Measurements from ENCODE around the gene PMS1. TPM values are rescaled to one million over a fixed set of nuclear protein-coding genes. Genes with fewer than 3 reads are reported as not detected.

The PMS1 gene
- total and polyA plus RNA-seq, 4 donors = 6.8 to 40.3 (median 18.4) TPM

- WGBS, 2 donors = 89 to 92% methylated on average over 3 of the region's 3 CpGs
These were observed 34.2 kb downstream of the PMS1 start for GRCh38 chr2:189818249-189819038.

GRCh38 chr2:189819297-189819704 is 35.1 kb downstream of the PMS1 start:
- ATAC-seq (ENCODE audit: insufficient read depth, low FRiP score) = no peak
- Histone ChIP-seq H3K4me1 (ENCODE audit: control insufficient read depth in 5 of 5, insufficient read depth in 5 of 5, low read length in 5 of 5) (no peaks in the 10 kb centered on the region), H3K9ac (ENCODE audit: insufficient read depth in 1 of 2, low read length in 2 of 2) (no peak overlapping the region), H3K27me3 (ENCODE audit: control insufficient read depth in 3 of 3, insufficient read depth in 3 of 3, low read length in 2 of 3) (no peaks in the 10 kb centered on the region), H3K36me3 (ENCODE audit: control insufficient read depth in 4 of 4, insufficient read depth in 4 of 4, low read length in 4 of 4) (peaks cover 2 to 14% (median 5%) of the 10 kb centered on the region in 4 donors), H3K27ac (ENCODE audit: low read depth in 1 of 2, low read length in 1 of 2) (no peak overlapping the region), H3K9me3 (ENCODE audit: control insufficient read depth in 4 of 4, insufficient read depth in 3 of 4, low read length in 3 of 4) (no peaks in the 10 kb centered on the region), H3K4me3 (no peak overlapping the region)
- no peak for DNase-seq
- WGBS, 2 donors = 98 to 100% methylated on average over 1 of the region's 1 CpG
- no peak for TF ChIP-seq CTCF (IDR thresholded peaks at IDR 0.05; ENCODE audit: control extremely low read depth, extremely low read depth)

More at GRCh38 chr2:189818249-189819038, 34.2 kb downstream of the PMS1 start:
- DNase-seq (no peak), ATAC-seq (ENCODE audit: insufficient read depth, low FRiP score) (no peak)
- peaks cover 2 to 14% (median 5%) of the 10 kb centered on the region in 4 donors for H3K36me3 ChIP-seq (ENCODE audit: control insufficient read depth in 4 of 4, insufficient read depth in 4 of 4, low read length in 4 of 4)
- H3K9ac ChIP-seq (ENCODE audit: insufficient read depth in 1 of 2, low read length in 2 of 2) = no peak overlapping the region
- H3K4me1 ChIP-seq (ENCODE audit: control insufficient read depth in 5 of 5, insufficient read depth in 5 of 5, low read length in 5 of 5) = no peaks in the 10 kb centered on the region
- no peaks in the 10 kb centered on the region for H3K9me3 ChIP-seq (ENCODE audit: control insufficient read depth in 4 of 4, insufficient read depth in 3 of 4, low read length in 3 of 4)
- no peak overlapping the region for H3K27ac ChIP-seq (ENCODE audit: low read depth in 1 of 2, low read length in 1 of 2)
- no peaks in the 10 kb centered on the region for H3K27me3 ChIP-seq (ENCODE audit: control insufficient read depth in 3 of 3, insufficient read depth in 3 of 3, low read length in 2 of 3)
- no peak overlapping the region for H3K4me3 ChIP-seq
- no peak for TF ChIP-seq CTCF (IDR thresholded peaks at IDR 0.05; ENCODE audit: control extremely low read depth, extremely low read depth)

GRCh38 chr2:189821953-189822748 is 37.9 kb downstream of the PMS1 start:
- TF ChIP-seq CTCF (IDR thresholded peaks at IDR 0.05; ENCODE audit: control extremely low read depth, extremely low read depth) = no peak
- H3K9me3 ChIP-seq (ENCODE audit: control insufficient read depth in 4 of 4, insufficient read depth in 3 of 4, low read length in 3 of 4) = no peaks in the 10 kb centered on the region
- H3K27me3 ChIP-seq (ENCODE audit: control insufficient read depth in 3 of 3, insufficient read depth in 3 of 3, low read length in 2 of 3) = no peaks in the 10 kb centered on the region
- H3K9ac ChIP-seq (ENCODE audit: insufficient read depth in 1 of 2, low read length in 2 of 2) = no peak overlapping the region
- ATAC-seq (ENCODE audit: insufficient read depth, low FRiP score) = no peak
- 94 to 96% methylated on average over 33 of the region's 33 CpGs for WGBS, 2 donors
- H3K4me1 ChIP-seq (ENCODE audit: control insufficient read depth in 5 of 5, insufficient read depth in 5 of 5, low read length in 5 of 5) = no peaks in the 10 kb centered on the region
- peaks cover 2 to 14% (median 4%) of the 10 kb centered on the region in 4 donors for H3K36me3 ChIP-seq (ENCODE audit: control insufficient read depth in 4 of 4, insufficient read depth in 4 of 4, low read length in 4 of 4)
- no peak overlapping the region for H3K27ac ChIP-seq (ENCODE audit: low read depth in 1 of 2, low read length in 1 of 2)
- no peak overlapping the region for H3K4me3 ChIP-seq
- DNase-seq = peak in 2 of 3 donors; percentile 11 to 24
